Testis (tissue), 3 donors: ENCODE measurements around the gene PML. TPM values are rescaled to one million over a fixed set of nuclear protein-coding genes. Genes with fewer than 3 reads are reported as not detected.

ENCODE experiments used
- DNase-seq: peaks from one replicate; pipeline ENCODE4 v3.0.0-alpha.2; 2019
- H3K27ac ChIP-seq, 2 donors: fragments of 200-600 bp; sonication (generic); one replicate each; pipeline ENCODE4 v1.5.1; 2019
- H3K27me3 ChIP-seq: fragments of 200-600 bp; sonication (generic); one replicate; pipeline ENCODE4 v1.5.1; 2019
- H3K36me3 ChIP-seq: fragments of 200-600 bp; sonication (generic); one replicate; pipeline ENCODE4 v1.5.1; 2017; ENCODE audit warnings: low read depth; ENCODE audit errors: missing control alignments
- H3K4me1 ChIP-seq: fragments of 200-600 bp; sonication (generic); one replicate; pipeline ENCODE4 v1.5.1; 2019
- H3K4me3 ChIP-seq, 2 donors: fragments of 200-600 bp; sonication (generic); one replicate each; pipeline ENCODE4 v1.5.1; 2017 to 2019
- H3K9me3 ChIP-seq: fragments of 200-600 bp; sonication (generic); one replicate; pipeline ENCODE4 v1.5.1; 2017
- CTCF ChIP-seq, 3 experiments: fragments of 450-650 bp in 2 of 3; fragments of 200-600 bp in 1 of 3; sonication (generic) in 1 of 3; IDR thresholded peaks; one replicate each; pipeline ENCODE4 v1.5.1; 2016 to 2019; ENCODE audit warnings: antibody characterized with exemption in 3 of 3, mild to moderate bottlenecking in 2 of 3, moderate library complexity in 1 of 3
- POLR2A ChIP-seq: fragments of 450-650 bp; IDR thresholded peaks from one replicate; pipeline ENCODE4 v1.6.1; 2017; ENCODE audit warnings: antibody characterized with exemption, mild to moderate bottlenecking, moderate library complexity
- WGBS, 2 donors: methylation state at CpG; one replicate each; pipeline ENCODE4 v1.1.5; 2018; 5-methylcytosine and 5-hydroxymethylcytosine counted together
- intact Hi-C: fragments of 100-400 bp; cut with DNase I; formaldehyde crosslinking; loops from one replicate; pipeline ENCODE4 v1.15.1; 2023; ENCODE audit warnings: low total_unique reads
- polyA plus RNA-seq: library from polyadenylated mRNA; stranded (reverse); fragments of 350-450 nt; fragmentation: Illumina TruSeq; extraction: RNeasy Lipid Tissue Mini Kit (QIAGEN cat#74804); gene quantifications from one replicate; pipeline ENCODE4 v1.2.3, GENCODE V29; 2014; ENCODE audit warnings: low read depth, low replicate concordance; ENCODE audit not compliant: insufficient read depth
- total RNA-seq, 2 donors: library from RNA; depleted of rRNA; stranded (reverse); fragments of >200 nt; gene quantifications; one replicate each; pipeline ENCODE4 v1.2.3, GENCODE V29; 2016

PML gene
- total and polyA plus RNA-seq, 3 donors from 2014 or later: 20.9 to 59.5 (median 53.9) TPM

- Histone ChIP-seq H3K27me3 (no peaks in the 10 kb centered on the region), H3K4me3 (no peak overlapping the region), H3K4me1 (peaks cover 13% of the 10 kb centered on the region), H3K9me3 (no peaks in the 10 kb centered on the region), H3K36me3 (no peaks in the 10 kb centered on the region), H3K27ac (peak overlapping the region in 1 of 2 donors; percentile 54)
- TF ChIP-seq CTCF (IDR thresholded peaks at IDR 0.05): no peak
- TF ChIP-seq POLR2A: no peak
- DNase-seq: no peak
- intact Hi-C loops: no loop called here
- 56 to 71% methylated on average over 2 of the region's 2 CpGs for WGBS, 2 donors
Observed at GRCh38 chr15:74010929-74011540, 16.5 kb downstream of the PML start.

- no peaks in the 10 kb centered on the region for H3K36me3 ChIP-seq
- WGBS, 2 donors: 9 to 25% methylated on average over 2 of the region's 2 CpGs
Observed at GRCh38 chr15:74011610-74012009, 17.1 kb downstream of the PML start.

GRCh38 chr15:74013374-74013894, 18.9 kb downstream of the PML start:
- intact Hi-C loops: no loop called here
- Histone ChIP-seq H3K27ac (no peak overlapping the region), H3K4me1 (peaks cover 13% of the 10 kb centered on the region)

More at GRCh38 chr15:74011610-74012009, 17.1 kb downstream of the PML start:
- Histone ChIP-seq H3K9me3 (no peaks in the 10 kb centered on the region), H3K4me1 (peaks cover 13% of the 10 kb centered on the region), H3K4me3 (no peak overlapping the region), H3K27me3 (no peaks in the 10 kb centered on the region), H3K27ac (peak overlapping the region in 1 of 2 donors; percentile 54)
- TF ChIP-seq CTCF (IDR thresholded peaks at IDR 0.05) (no peak), POLR2A (no peak)
- DNase-seq: peak; percentile 58
- intact Hi-C loops: no loop called here

GRCh38 chr15:74019734-74020133, 25.2 kb downstream of the PML start:
- no peak for DNase-seq
- Histone ChIP-seq H3K9me3 (no peaks in the 10 kb centered on the region), H3K27ac (no peak overlapping the region), H3K4me3 (no peak overlapping the region), H3K27me3 (no peaks in the 10 kb centered on the region), H3K4me1 (peaks cover 7% of the 10 kb centered on the region), H3K36me3 (no peaks in the 10 kb centered on the region)
- intact Hi-C loops: no loop called here
- 57 to 64% methylated on average over 2 of the region's 2 CpGs for WGBS, 2 donors
- TF ChIP-seq POLR2A (no peak), CTCF (IDR thresholded peaks at IDR 0.05) (no peak)

More at GRCh38 chr15:74013374-74013894, 18.9 kb downstream of the PML start:
- TF ChIP-seq CTCF (IDR thresholded peaks at IDR 0.05) (no peak), POLR2A (no peak)
- H3K36me3 ChIP-seq: no peaks in the 10 kb centered on the region
- no peaks in the 10 kb centered on the region for H3K9me3 ChIP-seq
- 89 to 93% methylated on average over 2 of the region's 2 CpGs for WGBS, 2 donors
- H3K27me3 ChIP-seq: no peaks in the 10 kb centered on the region
- no peak overlapping the region for H3K4me3 ChIP-seq
- no peak for DNase-seq
